DOHH2 (cell line): Measurements from ENCODE around the gene CCDC85C.

Source experiments
- H3F3A ChIP-seq: fragments of 200-600 bp; sonication (generic), shearing (Covaris generic); 2 replicates; pipeline ENCODE4 v1.6.0; 2016; ENCODE audit warnings: antibody characterized with exemption, mild to moderate bottlenecking; ENCODE audit not compliant: control insufficient read depth, insufficient read depth
- H3K27ac ChIP-seq: fragments of 200-600 bp; sonication (generic); 2 replicates; pipeline ENCODE4 v1.5.1; 2014; ENCODE audit warnings: low read depth, mild to moderate bottlenecking, low read length, moderate library complexity
- H3K27me3 ChIP-seq: fragments of 200-600 bp; sonication (generic); 2 replicates; pipeline ENCODE4 v1.6.1; 2014; ENCODE audit warnings: mild to moderate bottlenecking, low read length, mixed read lengths; ENCODE audit not compliant: control insufficient read depth
- H3K36me3 ChIP-seq: fragments of 200-600 bp; sonication (generic); 2 replicates; pipeline ENCODE4 v1.6.1; 2014; ENCODE audit warnings: mild to moderate bottlenecking, low read length, moderate library complexity, mixed read lengths; ENCODE audit not compliant: control insufficient read depth
- H3K4me1 ChIP-seq: fragments of 200-600 bp; sonication (generic); 2 replicates; pipeline ENCODE4 v1.6.1; 2014; ENCODE audit warnings: mild to moderate bottlenecking, low read length, mixed read lengths; ENCODE audit not compliant: control insufficient read depth
- H3K4me2 ChIP-seq: fragments of 200-600 bp; sonication (generic); 2 replicates; pipeline ENCODE4 v1.6.0; 2014; ENCODE audit warnings: mild to moderate bottlenecking, low read length, moderate library complexity
- H3K4me3 ChIP-seq: fragments of 200-600 bp; sonication (generic); 2 replicates; pipeline ENCODE4 v1.5.1; 2014; ENCODE audit warnings: mild to moderate bottlenecking, low read length, mixed read lengths
- H3K79me2 ChIP-seq: fragments of 200-600 bp; sonication (generic); 2 replicates; pipeline ENCODE4 v1.6.1; 2014; ENCODE audit warnings: mild to moderate bottlenecking, low read length, mixed read lengths; ENCODE audit not compliant: control insufficient read depth
- H3K9me2 ChIP-seq: fragments of 200-600 bp; sonication (generic); replicated peaks from 2 replicates; pipeline ENCODE4 v1.6.1; 2014; ENCODE audit warnings: mild to moderate bottlenecking, low read length, mixed read lengths; ENCODE audit not compliant: control insufficient read depth
- H3K9me3 ChIP-seq: fragments of 200-600 bp; sonication (generic); 2 replicates; pipeline ENCODE4 v1.6.1; 2014; ENCODE audit warnings: antibody characterized with exemption, low read length, mixed read lengths; ENCODE audit not compliant: control insufficient read depth, insufficient read depth
- H4K20me1 ChIP-seq: fragments of 200-600 bp; sonication (generic); 2 replicates; pipeline ENCODE4 v1.6.0; 2014; ENCODE audit warnings: low read depth, mild to moderate bottlenecking, antibody characterized with exemption, low read length, moderate library complexity; ENCODE audit not compliant: control insufficient read depth, insufficient read depth
- CTCF ChIP-seq: fragments of 200-600 bp; sonication (generic); IDR thresholded peaks from one replicate; pipeline ENCODE4 v1.5.1; 2014; ENCODE audit warnings: antibody characterized with exemption, mild to moderate bottlenecking, low read depth, low read length; ENCODE audit not compliant: poor library complexity, severe bottlenecking
- EZH2phosphoT487 ChIP-seq: fragments of 200-600 bp; sonication (generic); IDR thresholded peaks from 2 replicates; pipeline ENCODE4 v1.6.1; 2017; ENCODE audit warnings: borderline replicate concordance, mild to moderate bottlenecking, antibody characterized with exemption, low read length, moderate library complexity, mixed read lengths

The CCDC85C gene

GRCh38 chr14:99604766-99605298 lies 825 bp upstream of the CCDC85C start:
- TF ChIP-seq EZH2phosphoT487 (no peak), CTCF (no peak)
- Histone ChIP-seq H3K9me3 (no peaks in the 10 kb centered on the region), H3F3A (no peaks in the 10 kb centered on the region), H3K4me3 (peak overlapping the region; percentile 76), H4K20me1 (no peaks in the 10 kb centered on the region), H3K79me2 (no peaks in the 10 kb centered on the region), H3K27me3 (peaks cover 6% of the 10 kb centered on the region; the same call in 1 of the 2 replicates), H3K27ac (no peak overlapping the region), H3K4me2 (peak overlapping the region; percentile 74), H3K36me3 (no peaks in the 10 kb centered on the region), H3K9me2 (no peaks in the 10 kb centered on the region), H3K4me1 (peaks cover 5% of the 10 kb centered on the region)

GRCh38 chr14:99604278-99604765 lies 315 bp upstream of the CCDC85C start:
- Histone ChIP-seq H3F3A (no peaks in the 10 kb centered on the region), H3K27ac (no peak overlapping the region), H3K4me3 (peak overlapping the region; percentile 76), H3K4me1 (peaks cover 5% of the 10 kb centered on the region), H3K9me3 (no peaks in the 10 kb centered on the region), H4K20me1 (no peaks in the 10 kb centered on the region), H3K79me2 (no peaks in the 10 kb centered on the region), H3K36me3 (no peaks in the 10 kb centered on the region), H3K4me2 (peak overlapping the region; percentile 74), H3K27me3 (peaks cover 6% of the 10 kb centered on the region; the same call in 1 of the 2 replicates), H3K9me2 (no peaks in the 10 kb centered on the region)
- no peak for TF ChIP-seq CTCF
- no peak for TF ChIP-seq EZH2phosphoT487

GRCh38 chr14:99602788-99603415 lies 1.1 kb downstream of the CCDC85C start:
- Histone ChIP-seq H3K36me3 (no peaks in the 10 kb centered on the region), H3K4me2 (no peak overlapping the region), H3K4me1 (peaks cover 5% of the 10 kb centered on the region), H4K20me1 (no peaks in the 10 kb centered on the region), H3K27ac (no peak overlapping the region), H3K4me3 (no peak overlapping the region), H3K9me2 (no peaks in the 10 kb centered on the region), H3K27me3 (peaks cover 6% of the 10 kb centered on the region; the same call in 1 of the 2 replicates), H3K9me3 (no peaks in the 10 kb centered on the region), H3K79me2 (no peaks in the 10 kb centered on the region), H3F3A (no peaks in the 10 kb centered on the region)
- no peak for TF ChIP-seq EZH2phosphoT487
- TF ChIP-seq CTCF = no peak
